ENCODE data around the gene UGT1A3.

- TF ChIP-seq CTCF (IDR thresholded peaks at IDR 0.05; ENCODE audit: low read depth, low read length, missing input control) (no peak), YY1 (IDR thresholded peaks at IDR 0.05) (no peak), JUND (IDR thresholded peaks at IDR 0.05) (no peak), TAF1 (conservative IDR thresholded peaks at IDR 0.05) (no peak)
These were observed 40.5 kb upstream of the UGT1A3 start for GRCh38 chr2:233688341-233688740.

All from liver (tissue), 3 donors.